OCI-LY1 (cell line): Measurements from ENCODE around the gene VMP1.

Experiments used
- EZH2 ChIP-seq: fragments of 200-600 bp; sonication (generic), shearing (Covaris generic); IDR thresholded peaks from 2 replicates; pipeline ENCODE4 v1.8.0; 2017; ENCODE audit warnings: borderline replicate concordance, mixed run types, mild to moderate bottlenecking, antibody characterized with exemption, low read length, moderate library complexity, mixed read lengths
- TF ChIP-seq, protein P1 (sequence below): fragments of 200-600 bp; sonication (generic), shearing (Covaris generic); IDR thresholded peaks from 2 replicates; pipeline ENCODE4 v1.5.1; 2017; ENCODE audit warnings: mild to moderate bottlenecking, antibody characterized with exemption, low read length, moderate library complexity, mixed read lengths

DNA sequence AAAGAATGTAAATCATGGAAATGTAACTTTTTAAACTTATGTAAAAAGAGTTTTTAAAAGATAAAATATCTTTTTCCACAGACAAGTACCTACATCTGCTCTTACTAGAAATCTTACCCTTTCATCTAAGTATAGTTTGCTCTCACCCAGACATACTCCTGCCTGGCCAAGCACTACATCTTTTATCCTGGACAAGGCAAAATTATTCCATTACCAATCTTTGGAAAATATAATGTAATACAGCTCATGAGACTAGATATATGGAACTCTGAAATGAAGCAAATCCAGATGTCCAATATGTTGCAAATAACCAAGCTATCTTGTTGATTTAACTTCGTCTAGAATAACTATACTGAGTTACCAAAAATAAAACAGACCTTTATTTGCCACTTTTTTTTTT, 50.0 kb downstream of the VMP1 start:
- TF ChIP-seq, protein P1, sequence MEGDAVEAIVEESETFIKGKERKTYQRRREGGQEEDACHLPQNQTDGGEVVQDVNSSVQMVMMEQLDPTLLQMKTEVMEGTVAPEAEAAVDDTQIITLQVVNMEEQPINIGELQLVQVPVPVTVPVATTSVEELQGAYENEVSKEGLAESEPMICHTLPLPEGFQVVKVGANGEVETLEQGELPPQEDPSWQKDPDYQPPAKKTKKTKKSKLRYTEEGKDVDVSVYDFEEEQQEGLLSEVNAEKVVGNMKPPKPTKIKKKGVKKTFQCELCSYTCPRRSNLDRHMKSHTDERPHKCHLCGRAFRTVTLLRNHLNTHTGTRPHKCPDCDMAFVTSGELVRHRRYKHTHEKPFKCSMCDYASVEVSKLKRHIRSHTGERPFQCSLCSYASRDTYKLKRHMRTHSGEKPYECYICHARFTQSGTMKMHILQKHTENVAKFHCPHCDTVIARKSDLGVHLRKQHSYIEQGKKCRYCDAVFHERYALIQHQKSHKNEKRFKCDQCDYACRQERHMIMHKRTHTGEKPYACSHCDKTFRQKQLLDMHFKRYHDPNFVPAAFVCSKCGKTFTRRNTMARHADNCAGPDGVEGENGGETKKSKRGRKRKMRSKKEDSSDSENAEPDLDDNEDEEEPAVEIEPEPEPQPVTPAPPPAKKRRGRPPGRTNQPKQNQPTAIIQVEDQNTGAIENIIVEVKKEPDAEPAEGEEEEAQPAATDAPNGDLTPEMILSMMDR, result no peak
- TF ChIP-seq EZH2, result no peak
